HepG2 (cell line): ENCODE data around the gene IQCK. TPM values are rescaled to one million over a fixed set of nuclear protein-coding genes. Genes with fewer than 3 reads are reported as not detected.

Experiments used
- ATAC-seq: fragments of 200-7000 bp; cut with Tn5 transposase; 3 replicates; pipeline ENCODE4 v1.9.1; 2020; ENCODE audit warnings: mild to moderate bottlenecking, moderate library complexity
- BruUV-seq: library from RNA; stranded (reverse); fragments of 400-500 nt; replicated peaks from 2 replicates; lab custom pipeline; 2021; lab: Mats Ljungman, UMichigan
- CTCF ChIA-PET: fragments of 300-600 bp; formaldehyde crosslinking; extraction: SDS; loops from one replicate; lab custom pipeline; 2021; ENCODE audit warnings: low total read pairs, inconsistent platforms, low intra/inter-chr PET ratio; lab: Yijun Ruan, JAX
- POLR2A ChIA-PET: fragments of 350-600 bp; sonication (Branson Sonifier 250); formaldehyde crosslinking; loops from one replicate; lab custom pipeline; 2020; ENCODE audit warnings: antibody characterized with exemption, inconsistent platforms; lab: Yijun Ruan, JAX
- DNase-seq: peaks from one replicate; pipeline ENCODE4 v3.0.0-alpha.2; 2015; ENCODE audit warnings: low spot score
- FAIRE-seq: peaks from 3 replicates; lab custom pipeline; 2011; peaks lifted over from hg19 to GRCh38; lab: Jason Lieb, UNC
- H2AFZ ChIP-seq: one replicate; pipeline ENCODE4 v1.6.1; 2011; ENCODE audit warnings: low read length, inconsistent platforms
- H3K27ac ChIP-seq: fragments of 300-600 bp; 3 replicates; pipeline ENCODE4 v1.8.0; 2011; ENCODE audit warnings: mixed run types, mild to moderate bottlenecking, mixed read lengths, low read length, inconsistent platforms; ENCODE audit not compliant: insufficient read depth; ENCODE audit errors: extremely low read length
- H3K27me3 ChIP-seq, 2 experiments: fragments of 200-600 bp in 1 of 2; 2 replicates in 1 of 2; 3 replicates in 1 of 2; pipeline versions ENCODE4 v1.6.0 to v1.8.0; 2011; ENCODE audit warnings: low read length in 2 of 2, mild to moderate bottlenecking in 2 of 2, moderate library complexity in 2 of 2, inconsistent platforms in 1 of 2; ENCODE audit not compliant: insufficient read depth in 2 of 2, control insufficient read depth in 1 of 2
- H3K36me3 ChIP-seq, 2 experiments: fragments of 200-600 bp in 1 of 2; replicated peaks in 1 of 2; 2 replicates in 1 of 2; 3 replicates in 1 of 2; pipeline versions ENCODE4 v1.5.1 to v1.8.0; 2011; ENCODE audit warnings: low read length in 2 of 2, inconsistent platforms in 1 of 2; ENCODE audit not compliant: insufficient read depth in 2 of 2, control insufficient read depth in 1 of 2
- H3K4me1 ChIP-seq: 2 replicates; pipeline ENCODE4 v1.5.1; 2012; ENCODE audit warnings: low read length, inconsistent platforms; ENCODE audit not compliant: insufficient read depth
- H3K4me2 ChIP-seq: 2 replicates; pipeline ENCODE4 v1.6.0; 2011; ENCODE audit warnings: low read depth, low read length, inconsistent platforms
- H3K4me3 ChIP-seq, 3 experiments: fragments of 200-600 bp in 1 of 3; sonication (generic), shearing (Covaris generic) in 1 of 3; replicated peaks in 1 of 3; 2 replicates each; pipeline ENCODE4 v1.5.1; 2011 to 2016; ENCODE audit warnings: low read length in 3 of 3, inconsistent platforms in 2 of 3, low read depth in 2 of 3, mild to moderate bottlenecking in 2 of 3, control low read depth in 1 of 3, mixed read lengths in 1 of 3; ENCODE audit not compliant: insufficient read depth in 1 of 3
- H3K79me2 ChIP-seq: one replicate; pipeline ENCODE4 v1.6.1; 2011; ENCODE audit warnings: low read length, inconsistent platforms; ENCODE audit not compliant: insufficient read depth
- H3K9ac ChIP-seq: 2 replicates; pipeline ENCODE4 v1.6.0; 2011; ENCODE audit warnings: mild to moderate bottlenecking, low read depth, low read length, inconsistent platforms; ENCODE audit not compliant: insufficient read depth
- H3K9me3 ChIP-seq: 2 replicates; pipeline ENCODE4 v1.5.1; 2012; ENCODE audit warnings: mild to moderate bottlenecking, low read length
- H4K20me1 ChIP-seq: 2 replicates; pipeline ENCODE4 v1.6.0; 2011; ENCODE audit warnings: inconsistent platforms, mild to moderate bottlenecking, low read length, moderate library complexity; ENCODE audit not compliant: insufficient read depth
- AGO1 ChIP-seq: fragments of 200-400 bp; formaldehyde crosslinking; IDR thresholded peaks from 2 replicates; pipeline ENCODE4 v1.6.1; 2017; ENCODE audit warnings: mild to moderate bottlenecking, low read depth, low read length, moderate library complexity; ENCODE audit not compliant: poor library complexity, severe bottlenecking
- AGO2 ChIP-seq: fragments of 200-400 bp; formaldehyde crosslinking; optimal IDR thresholded peaks from 2 replicates; pipeline ENCODE3; 2017; ENCODE audit warnings: mild to moderate bottlenecking, low read depth, low read length, moderate library complexity
- DPF2 ChIP-seq: sonication (generic); formaldehyde crosslinking; IDR thresholded peaks from 2 replicates; pipeline ENCODE4 v1.4.0; 2020; ENCODE audit warnings: mild to moderate bottlenecking, low read depth, missing genetic modification reagents, borderline replicate concordance
- KLF6 ChIP-seq: IDR thresholded peaks from 2 replicates; pipeline ENCODE4 v1.8.0; 2016; ENCODE audit warnings: missing biosample characterization, missing genetic modification reagents
- KMT2B ChIP-seq: IDR thresholded peaks from 2 replicates; pipeline ENCODE4 v1.6.1; 2016; ENCODE audit warnings: missing genetic modification reagents, missing compliant biosample characterization
- SALL1 ChIP-seq: sonication (generic); formaldehyde crosslinking; IDR thresholded peaks from 2 replicates; pipeline ENCODE4 v1.8.0; 2022; ENCODE audit warnings: mild to moderate bottlenecking, missing genetic modification reagents
- SYNCRIP ChIP-seq: fragments of 200-400 bp; formaldehyde crosslinking; IDR thresholded peaks from 2 replicates; pipeline ENCODE4 v1.6.1; 2018; ENCODE audit warnings: mild to moderate bottlenecking, low read depth, low read length; ENCODE audit not compliant: insufficient read depth
- ZBTB1 ChIP-seq: sonication (generic); formaldehyde crosslinking; IDR thresholded peaks from 2 replicates; pipeline ENCODE4 v1.4.0; 2020; ENCODE audit warnings: missing genetic modification reagents, borderline replicate concordance
- ZNF138 ChIP-seq: sonication (generic); formaldehyde crosslinking; IDR thresholded peaks from 2 replicates; pipeline ENCODE4 v1.5.0; 2020; ENCODE audit warnings: mild to moderate bottlenecking, low read depth, missing genetic modification reagents
- ZNF253 ChIP-seq: sonication (generic); formaldehyde crosslinking; IDR thresholded peaks from 2 replicates; pipeline ENCODE4 v1.8.0; 2022; ENCODE audit warnings: mild to moderate bottlenecking, missing genetic modification reagents, borderline replicate concordance
- ZNF564 ChIP-seq: sonication (generic); formaldehyde crosslinking; IDR thresholded peaks from 2 replicates; pipeline ENCODE4 v1.8.1; 2023; ENCODE audit warnings: mild to moderate bottlenecking, missing genetic modification reagents
- ZNF7 ChIP-seq: IDR thresholded peaks from 2 replicates; pipeline ENCODE4 v1.6.1; 2016; ENCODE audit warnings: missing biosample characterization, missing genetic modification reagents
- ZSCAN22 ChIP-seq: sonication (generic); formaldehyde crosslinking; IDR thresholded peaks from 2 replicates; pipeline ENCODE4 v1.4.0; 2020; ENCODE audit warnings: mild to moderate bottlenecking, missing genetic modification reagents
- WGBS: methylation state at CpG from one replicate; pipeline ENCODE4 v1.1.6; 2017; ENCODE audit warnings: low lambda C conversion rate; 5-methylcytosine and 5-hydroxymethylcytosine counted together
- in situ Hi-C: cut with HindIII; loops from 2 replicates; pipeline ENCODE4 v1.10.0; 2017; ENCODE audit warnings: low pct_unique_long_range_greater_than_20kb; ENCODE audit not compliant: extremely low pct_ligation_motif_present
- intact Hi-C: fragments of 100-400 bp; cut with micrococcal nuclease; formaldehyde crosslinking; loops from one replicate; pipeline ENCODE4 v1.10.0; 2022; ENCODE audit not compliant: unreplicated experiment
- polyA plus RNA-seq, 8 experiments: library from polyadenylated mRNA; depleted of rRNA in 3 of 8; stranded (reverse) in 7 of 8; unstranded in 1 of 8; fragments of >200 nt; fragmentation: Illumina TruSeq in 4 of 8; extraction: Trizol in 4 of 8; gene quantifications; 2 replicates each; pipeline versions ENCODE4 v1.2.1 to v1.2.3, GENCODE V29; 2011 to 2016; ENCODE audit warnings: low read depth in 4 of 8, missing spikeins in 1 of 8, mixed read lengths in 1 of 8; ENCODE audit not compliant: insufficient read depth in 1 of 8
- total RNA-seq, 5 experiments: library from RNA; depleted of rRNA; stranded (reverse); fragments of >200 nt; fragmentation: Illumina TruSeq; extraction: Trizol; gene quantifications; 2 replicates each; pipeline ENCODE4 v1.2.3, GENCODE V29; 2016; ENCODE audit warnings: low read depth in 1 of 5
- TF ChIP-seq, protein P1 (sequence below): sonication (generic); formaldehyde crosslinking; IDR thresholded peaks from 2 replicates; pipeline ENCODE4 v1.8.1; 2023; ENCODE audit warnings: mild to moderate bottlenecking, inconsistent platforms, moderate library complexity, missing genetic modification reagents, borderline replicate concordance
- TF ChIP-seq, protein P2 (sequence below): IDR thresholded peaks from 2 replicates; pipeline ENCODE4 v1.6.1; 2016; ENCODE audit warnings: mild to moderate bottlenecking

The IQCK gene
- total and polyA plus RNA-seq, 2 of the 13 experiments (the other 11 are each of a cell fraction or from before 2014, with no cell fraction given), result 5.1 to 7.3 TPM

DNA sequence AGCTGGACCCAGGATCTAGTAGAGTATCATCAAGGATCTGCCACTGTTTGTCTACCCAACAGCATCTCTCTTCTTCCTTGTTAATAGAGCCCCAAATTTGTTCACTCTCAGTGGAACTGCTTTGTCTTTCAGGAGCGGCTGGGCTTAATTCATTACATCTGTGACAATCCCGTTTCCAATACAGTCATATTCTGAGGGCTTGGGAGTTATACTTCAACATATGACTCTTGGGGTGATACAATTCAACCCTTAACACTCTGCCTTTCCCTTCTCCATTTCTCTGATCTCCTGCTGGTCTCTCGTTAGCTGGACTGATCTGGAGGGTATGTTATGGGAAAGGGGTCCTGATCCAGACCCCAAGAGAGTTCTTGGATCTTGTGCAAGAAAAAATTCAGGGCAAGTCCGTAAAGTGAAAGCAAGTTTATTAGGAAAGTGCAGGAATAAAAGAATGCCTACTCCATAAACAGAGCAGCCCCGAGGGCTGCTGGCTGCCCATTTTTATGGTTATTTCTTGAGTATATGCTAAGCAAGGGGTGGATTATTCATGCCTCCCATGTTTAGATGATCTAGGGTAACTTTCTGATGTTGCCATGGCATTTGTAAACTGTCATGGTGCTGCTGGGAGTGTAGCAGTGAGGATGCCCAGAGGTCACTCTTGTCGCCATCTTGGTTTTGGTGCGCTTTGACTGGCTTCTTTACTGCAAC lies 42.4 kb downstream of the IQCK start:
- ChIA-PET CTCF (no interaction called here), POLR2A (no interaction called here)
- Histone ChIP-seq H3K36me3 (no peaks in the 10 kb centered on the region), H2AFZ (no peak overlapping the region), H3K9me3 (no peaks in the 10 kb centered on the region), H3K27me3 (no peaks in the 10 kb centered on the region), H3K27ac (no peak overlapping the region), H3K4me1 (peaks cover 22% of the 10 kb centered on the region), H3K79me2 (no peaks in the 10 kb centered on the region), H4K20me1 (no peaks in the 10 kb centered on the region), H3K4me2 (no peak overlapping the region), H3K9ac (no peak overlapping the region), H3K4me3 (no peak overlapping the region)
- no peak for ATAC-seq
- intact Hi-C loops (no loop called here), in situ Hi-C loops (no loop called here)
- WGBS, result 89% methylated on average over 7 of the region's 7 CpGs
- DNase-seq, result no peak
- no peak for TF ChIP-seq ZNF138 (CRISPR knock-in tag)
- TF ChIP-seq, protein P1, sequence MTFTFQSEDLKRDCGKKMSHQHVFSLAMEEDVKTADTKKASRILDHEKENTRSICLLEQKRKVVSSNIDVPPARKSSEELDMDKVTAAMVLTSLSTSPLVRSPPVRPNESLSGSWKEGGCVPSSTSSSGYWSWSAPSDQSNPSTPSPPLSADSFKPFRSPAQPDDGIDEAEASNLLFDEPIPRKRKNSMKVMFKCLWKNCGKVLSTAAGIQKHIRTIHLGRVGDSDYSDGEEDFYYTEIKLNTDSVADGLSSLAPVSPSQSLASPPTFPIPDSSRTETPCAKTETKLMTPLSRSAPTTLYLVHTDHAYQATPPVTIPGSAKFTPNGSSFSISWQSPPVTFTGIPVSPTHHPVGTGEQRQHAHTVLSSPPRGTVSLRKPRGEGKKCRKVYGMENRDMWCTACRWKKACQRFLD, result no peak
- no peak for TF ChIP-seq ZNF7
- TF ChIP-seq ZNF253 (CRISPR knock-in tag), result no peak
- no peak for TF ChIP-seq SYNCRIP
- TF ChIP-seq DPF2 (CRISPR knock-in tag), result no peak
- no peak for TF ChIP-seq ZNF564 (CRISPR knock-in tag)
- no peak for TF ChIP-seq AGO2
- no peak for TF ChIP-seq KLF6 (CRISPR knock-in tag)
- no peak for TF ChIP-seq SALL1 (CRISPR knock-in tag)
- TF ChIP-seq, protein P2, sequence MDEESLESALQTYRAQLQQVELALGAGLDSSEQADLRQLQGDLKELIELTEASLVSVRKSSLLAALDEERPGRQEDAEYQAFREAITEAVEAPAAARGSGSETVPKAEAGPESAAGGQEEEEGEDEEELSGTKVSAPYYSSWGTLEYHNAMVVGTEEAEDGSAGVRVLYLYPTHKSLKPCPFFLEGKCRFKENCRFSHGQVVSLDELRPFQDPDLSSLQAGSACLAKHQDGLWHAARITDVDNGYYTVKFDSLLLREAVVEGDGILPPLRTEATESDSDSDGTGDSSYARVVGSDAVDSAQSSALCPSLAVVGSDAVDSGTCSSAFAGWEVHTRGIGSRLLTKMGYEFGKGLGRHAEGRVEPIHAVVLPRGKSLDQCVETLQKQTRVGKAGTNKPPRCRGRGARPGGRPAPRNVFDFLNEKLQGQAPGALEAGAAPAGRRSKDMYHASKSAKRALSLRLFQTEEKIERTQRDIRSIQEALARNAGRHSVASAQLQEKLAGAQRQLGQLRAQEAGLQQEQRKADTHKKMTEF (CRISPR knock-in tag), result no peak
- no peak for TF ChIP-seq KMT2B (CRISPR knock-in tag)
- TF ChIP-seq ZBTB1 (CRISPR knock-in tag), result no peak
- TF ChIP-seq AGO1, result no peak
- no peak for TF ChIP-seq ZSCAN22 (CRISPR knock-in tag)
- no peak for FAIRE-seq
- BruUV-seq, result no TSS peak
